Left ventricle myocardium inferior (tissue), 1 donor: Measurements from ENCODE around the gene TFR2. TPM values are rescaled to one million over a fixed set of nuclear protein-coding genes. Genes with fewer than 3 reads are reported as not detected.

ENCODE experiments used
- DNase-seq: peaks from one replicate; pipeline ENCODE4 v3.0.0-alpha.2; 2020
- H3K27ac ChIP-seq: fragments of 200-600 bp; replicated peaks from 2 replicates; pipeline ENCODE4 v1.8.0; 2021
- H3K27me3 ChIP-seq: fragments of 200-600 bp; 2 replicates; pipeline ENCODE4 v1.8.0; 2021; ENCODE audit warnings: low read depth
- H3K36me3 ChIP-seq: fragments of 200-600 bp; 2 replicates; pipeline ENCODE4 v1.8.0; 2021
- H3K4me1 ChIP-seq: fragments of 200-600 bp; 2 replicates; pipeline ENCODE4 v1.8.0; 2021
- H3K4me3 ChIP-seq: fragments of 200-600 bp; 2 replicates; pipeline ENCODE4 v1.8.0; 2021; ENCODE audit warnings: mild to moderate bottlenecking, moderate library complexity
- H3K9me3 ChIP-seq: fragments of 200-600 bp; replicated peaks from 2 replicates; pipeline ENCODE4 v1.8.0; 2021
- intact Hi-C: fragments of 100-400 bp; cut with micrococcal nuclease; formaldehyde crosslinking; loops from one replicate; pipeline ENCODE4 v1.11.0; 2022
- total RNA-seq: library from RNA; stranded (reverse); fragmentation: NEBNext Ultra II Directional; extraction: Animal tissue kit (Norgen Biotek cat#: 25700); gene quantifications from one replicate; pipeline ENCODE4 v1.2.1, GENCODE V29; 2021
- TF ChIP-seq, protein P1 (sequence below): fragments of 200-600 bp; IDR thresholded peaks from 2 replicates; pipeline ENCODE4 v1.8.0; 2021; ENCODE audit warnings: antibody characterized with exemption, mild to moderate bottlenecking, borderline replicate concordance
- donor health status: DM: no; HTN: yes; CAD: no; lungs with severe emphysema.

TFR2 gene
- total RNA-seq, 1 donor from 2014 or later = 0.25 TPM

DNA sequence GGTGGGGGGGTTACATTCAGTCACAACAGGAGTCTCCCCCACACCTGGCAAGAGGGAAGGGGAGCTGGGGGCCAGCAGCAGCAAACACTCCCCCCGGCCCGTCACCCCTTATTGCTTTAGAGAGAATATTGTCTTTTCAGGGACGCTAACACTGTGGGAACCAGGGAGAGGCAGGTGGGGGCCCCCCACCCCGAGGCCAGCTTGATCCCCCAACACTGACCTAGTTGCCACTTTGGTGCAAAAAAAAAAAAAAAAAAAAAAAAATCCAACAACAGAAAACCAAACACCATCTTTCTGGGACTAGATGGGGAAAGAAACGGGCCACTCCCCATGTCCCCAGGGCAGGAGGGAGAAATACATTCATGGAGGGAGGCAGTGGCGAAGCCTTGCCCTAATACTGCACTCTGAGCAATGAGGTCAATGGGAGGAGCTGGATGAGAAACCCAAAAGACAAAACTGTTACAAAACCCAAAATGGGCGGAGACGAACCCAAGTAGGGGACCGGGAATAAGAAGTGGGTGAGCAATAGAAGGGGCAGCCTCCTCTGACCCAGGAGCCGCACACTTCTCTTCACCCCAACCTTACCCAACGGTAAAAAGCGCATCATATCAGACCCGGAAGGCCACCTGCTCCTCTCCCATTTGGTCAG, 38.7 kb upstream of the TFR2 start:
- peak; percentile 53 for DNase-seq
- Histone ChIP-seq H3K36me3 (peaks cover 75% of the 10 kb centered on the region), H3K27me3 (no peaks in the 10 kb centered on the region), H3K27ac (peak overlapping the region; percentile 61), H3K4me1 (peaks cover 60% of the 10 kb centered on the region), H3K9me3 (no peaks in the 10 kb centered on the region), H3K4me3 (no peak overlapping the region)
- intact Hi-C loops = no loop called here
- TF ChIP-seq, protein P1, sequence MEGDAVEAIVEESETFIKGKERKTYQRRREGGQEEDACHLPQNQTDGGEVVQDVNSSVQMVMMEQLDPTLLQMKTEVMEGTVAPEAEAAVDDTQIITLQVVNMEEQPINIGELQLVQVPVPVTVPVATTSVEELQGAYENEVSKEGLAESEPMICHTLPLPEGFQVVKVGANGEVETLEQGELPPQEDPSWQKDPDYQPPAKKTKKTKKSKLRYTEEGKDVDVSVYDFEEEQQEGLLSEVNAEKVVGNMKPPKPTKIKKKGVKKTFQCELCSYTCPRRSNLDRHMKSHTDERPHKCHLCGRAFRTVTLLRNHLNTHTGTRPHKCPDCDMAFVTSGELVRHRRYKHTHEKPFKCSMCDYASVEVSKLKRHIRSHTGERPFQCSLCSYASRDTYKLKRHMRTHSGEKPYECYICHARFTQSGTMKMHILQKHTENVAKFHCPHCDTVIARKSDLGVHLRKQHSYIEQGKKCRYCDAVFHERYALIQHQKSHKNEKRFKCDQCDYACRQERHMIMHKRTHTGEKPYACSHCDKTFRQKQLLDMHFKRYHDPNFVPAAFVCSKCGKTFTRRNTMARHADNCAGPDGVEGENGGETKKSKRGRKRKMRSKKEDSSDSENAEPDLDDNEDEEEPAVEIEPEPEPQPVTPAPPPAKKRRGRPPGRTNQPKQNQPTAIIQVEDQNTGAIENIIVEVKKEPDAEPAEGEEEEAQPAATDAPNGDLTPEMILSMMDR = no peak

DNA sequence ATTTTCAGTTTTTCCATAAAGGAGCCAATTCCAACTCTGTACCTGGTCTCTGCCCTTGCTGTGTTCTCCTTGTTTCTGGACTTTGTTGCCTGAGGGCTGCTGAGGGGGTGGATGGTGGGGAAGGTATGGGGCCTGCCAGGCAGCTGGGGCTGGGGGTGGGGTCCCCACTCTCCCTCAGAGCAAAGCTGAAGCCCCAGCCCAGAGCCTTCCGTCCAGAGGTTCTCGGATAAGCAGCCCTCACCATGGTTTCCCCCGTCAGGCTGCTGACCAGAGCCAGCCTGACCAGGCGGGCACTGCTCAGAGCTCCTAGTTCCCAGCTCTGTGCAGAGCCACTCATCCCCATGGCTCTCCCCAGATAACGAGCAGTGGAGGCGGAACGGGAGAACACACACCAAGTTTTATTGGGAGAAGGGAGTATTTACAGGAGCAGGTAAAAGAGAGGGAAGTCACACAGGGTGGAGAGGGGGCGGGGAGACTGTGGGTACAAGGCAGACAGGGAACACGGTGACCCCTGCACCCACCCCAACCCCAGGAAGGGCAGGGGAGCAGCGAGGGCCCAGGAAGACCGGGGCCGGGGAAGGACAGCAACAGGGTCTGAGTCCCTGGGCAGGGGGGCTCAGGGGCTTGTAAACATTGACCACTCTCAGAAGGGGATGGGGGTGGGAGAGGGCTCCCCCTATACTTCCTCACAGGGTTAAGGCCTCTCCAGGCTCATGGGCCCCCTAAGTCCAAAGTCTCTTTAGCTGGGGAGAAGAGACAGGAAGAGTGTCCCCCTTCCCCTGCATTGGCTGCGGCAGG, 38.0 kb upstream of the TFR2 start:
- Histone ChIP-seq H3K27ac (peak overlapping the region; percentile 61), H3K4me3 (no peak overlapping the region)

DNA sequence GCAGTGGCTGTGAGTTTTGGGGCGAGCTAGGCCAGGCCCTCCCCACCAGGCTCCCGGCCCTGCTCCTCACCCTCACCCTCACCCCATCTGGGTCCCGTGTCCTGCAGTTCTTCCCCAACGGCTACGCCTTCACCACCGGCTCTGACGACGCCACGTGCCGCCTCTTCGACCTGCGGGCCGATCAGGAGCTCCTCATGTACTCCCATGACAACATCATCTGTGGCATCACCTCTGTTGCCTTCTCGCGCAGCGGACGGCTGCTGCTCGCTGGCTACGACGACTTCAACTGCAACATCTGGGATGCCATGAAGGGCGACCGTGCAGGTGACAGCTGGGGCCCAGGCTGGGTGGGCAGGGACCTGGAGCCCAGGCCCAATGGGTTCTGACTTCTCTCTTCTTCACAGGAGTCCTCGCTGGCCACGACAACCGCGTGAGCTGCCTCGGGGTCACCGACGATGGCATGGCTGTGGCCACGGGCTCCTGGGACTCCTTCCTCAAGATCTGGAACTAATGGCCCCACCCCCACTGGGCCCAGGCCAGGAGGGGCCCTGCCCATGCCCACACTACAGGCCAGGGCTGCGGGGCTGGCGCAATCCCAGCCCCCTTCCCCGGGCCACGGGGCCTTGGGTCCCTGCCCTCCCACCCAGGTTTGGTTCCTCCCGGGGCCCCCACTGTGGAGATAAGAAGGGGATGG, 37.1 kb upstream of the TFR2 start:
- Histone ChIP-seq H3K4me3 (no peak overlapping the region), H3K27me3 (no peaks in the 10 kb centered on the region), H3K9me3 (no peaks in the 10 kb centered on the region), H3K36me3 (peaks cover 58% of the 10 kb centered on the region), H3K4me1 (peaks cover 71% of the 10 kb centered on the region), H3K27ac (peak overlapping the region; percentile 27)
- intact Hi-C loops = no loop called here
- peak; percentile 18 for DNase-seq
- TF ChIP-seq, protein P1 = no peak

More for the DNA sequence above, 38.0 kb upstream of the TFR2 start:
- Histone ChIP-seq H3K27me3 (no peaks in the 10 kb centered on the region), H3K36me3 (peaks cover 67% of the 10 kb centered on the region), H3K9me3 (no peaks in the 10 kb centered on the region), H3K4me1 (peaks cover 65% of the 10 kb centered on the region)
- intact Hi-C loops = no loop called here
- TF ChIP-seq, protein P1 = no peak
- no peak for DNase-seq

DNA sequence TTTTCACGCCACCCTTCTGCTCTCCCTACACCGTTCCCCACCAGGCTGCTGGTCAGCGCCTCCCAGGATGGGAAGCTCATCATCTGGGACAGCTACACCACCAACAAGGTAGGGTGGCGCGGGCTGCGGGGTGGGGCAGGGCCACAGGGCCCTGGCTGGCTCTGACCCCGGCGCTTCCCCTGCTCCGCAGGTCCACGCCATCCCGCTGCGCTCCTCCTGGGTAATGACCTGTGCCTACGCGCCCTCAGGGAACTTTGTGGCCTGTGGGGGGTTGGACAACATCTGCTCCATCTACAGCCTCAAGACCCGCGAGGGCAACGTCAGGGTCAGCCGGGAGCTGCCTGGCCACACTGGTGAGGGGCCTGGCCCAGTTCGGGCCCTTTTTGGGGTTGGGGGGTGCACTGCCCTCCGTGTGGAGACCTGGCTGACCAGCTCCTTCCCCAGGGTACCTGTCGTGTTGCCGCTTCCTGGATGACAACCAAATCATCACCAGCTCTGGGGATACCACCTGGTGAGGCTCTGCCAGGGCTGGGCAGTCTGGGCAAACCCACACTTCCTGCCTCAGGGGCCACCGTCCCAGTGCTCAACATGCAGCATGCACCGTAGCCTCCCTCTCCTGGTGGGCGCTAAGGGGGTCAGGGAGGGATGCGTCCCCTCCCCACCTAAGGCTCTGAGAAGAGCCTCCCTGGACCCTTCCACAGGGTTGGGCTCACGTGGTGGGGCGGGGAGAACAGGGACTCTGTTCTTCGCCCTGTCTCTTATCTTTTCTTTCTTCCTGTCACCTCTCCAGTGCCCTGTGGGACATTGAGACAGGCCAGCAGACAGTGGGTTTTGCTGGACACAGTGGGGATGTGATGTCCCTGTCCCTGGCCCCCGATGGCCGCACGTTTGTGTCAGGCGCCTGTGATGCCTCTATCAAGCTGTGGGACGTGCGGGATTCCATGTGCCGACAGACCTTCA, 36.2 kb upstream of the TFR2 start:
- Histone ChIP-seq H3K4me3 (no peak overlapping the region), H3K4me1 (peaks cover 75% of the 10 kb centered on the region), H3K9me3 (no peaks in the 10 kb centered on the region), H3K36me3 (peaks cover 50% of the 10 kb centered on the region), H3K27ac (peak overlapping the region; percentile 99), H3K27me3 (no peaks in the 10 kb centered on the region)
- TF ChIP-seq, protein P1 = no peak
- DNase-seq = no peak
- intact Hi-C loops = no loop called here
